KOPT-K1 (cell line): ENCODE results near the gene TBX10.
A peak's percentile ranks its signal among the peaks of the same experiment; 100 is the strongest.

Experiments
- H3K27ac ChIP-seq: fragments of 200-600 bp; sonication (generic); 2 replicates; pipeline ENCODE4 v1.5.1; 2016; ENCODE audit warnings: antibody characterized with exemption, mild to moderate bottlenecking, low read depth, low read length; ENCODE audit not compliant: poor library complexity, severe bottlenecking
- H3K36me3 ChIP-seq: fragments of 200-600 bp; sonication (generic); 2 replicates; pipeline ENCODE4 v1.5.1; 2017; ENCODE audit warnings: antibody characterized with exemption, mild to moderate bottlenecking, low read length, moderate library complexity; ENCODE audit not compliant: insufficient read depth
- H3K9me3 ChIP-seq: fragments of 200-600 bp; sonication (generic); 2 replicates; pipeline ENCODE4 v1.5.1; 2017; ENCODE audit warnings: antibody characterized with exemption, low read length, mild to moderate bottlenecking; ENCODE audit not compliant: insufficient read depth, poor library complexity, severe bottlenecking

TBX10 gene

DNA sequence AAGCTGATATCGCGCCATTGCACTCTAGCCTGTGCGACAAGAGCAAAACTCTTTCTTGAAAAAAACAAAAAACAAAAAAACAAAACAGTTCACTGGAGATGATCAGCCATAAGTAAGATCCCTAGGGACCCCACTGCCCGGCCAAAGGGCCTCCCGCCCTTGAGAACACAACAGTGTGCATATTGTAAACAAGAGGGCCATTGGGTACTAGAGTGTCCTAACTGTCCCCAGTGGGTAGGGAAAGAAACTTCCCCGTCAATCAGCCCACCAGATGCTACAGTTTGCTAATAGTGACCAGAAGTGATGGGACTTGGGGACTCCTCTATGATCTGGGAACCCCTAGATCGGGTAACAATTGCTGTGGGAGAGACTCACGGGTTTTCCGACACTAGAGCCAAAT is 14.7 kb upstream of the TBX10 start:
- no peak overlapping the region for H3K27ac ChIP-seq
- peaks cover 14% of the 10 kb centered on the region for H3K9me3 ChIP-seq
- no peaks in the 10 kb centered on the region for H3K36me3 ChIP-seq

DNA sequence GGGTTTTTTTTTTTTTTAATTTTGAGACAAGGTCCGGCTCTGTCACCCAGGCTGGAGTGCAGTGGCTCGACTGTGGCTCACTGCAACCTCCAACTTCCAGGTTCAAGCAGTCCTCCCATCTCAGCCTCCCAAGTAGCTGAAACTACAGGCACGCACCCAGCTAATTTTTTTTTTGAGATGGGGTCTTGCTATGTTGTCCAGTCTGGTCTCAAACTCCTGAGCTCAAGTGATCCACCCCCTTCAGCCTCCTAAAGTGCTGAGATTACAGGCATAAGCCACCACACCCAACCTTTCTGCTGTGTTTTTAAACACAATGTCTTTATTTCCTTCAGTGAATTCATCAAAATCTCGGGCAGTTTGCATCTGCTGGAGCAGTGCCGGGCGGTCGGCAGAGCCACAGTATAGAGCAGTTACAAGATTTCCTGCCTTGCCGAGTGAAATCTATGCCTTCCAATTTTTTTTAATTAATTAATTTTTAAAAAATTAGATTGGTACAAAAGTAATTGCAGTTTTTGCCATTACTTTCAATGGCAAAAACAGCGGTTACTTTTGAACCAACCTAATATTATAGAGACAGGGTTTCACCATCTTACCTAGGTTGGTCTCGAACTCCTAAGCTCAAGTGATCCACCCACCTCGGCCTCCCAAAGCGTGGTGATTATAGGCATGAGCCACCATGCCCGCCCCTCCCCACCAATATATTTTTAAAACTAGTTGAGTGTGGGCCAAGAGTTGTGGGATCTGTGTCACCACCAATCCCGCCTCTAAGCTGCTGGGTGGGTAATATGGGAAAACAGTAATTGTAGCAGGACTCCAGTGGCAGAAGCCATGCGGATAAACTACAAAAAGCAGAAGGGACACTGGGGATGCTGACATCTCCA is 13.6 kb upstream of the TBX10 start:
- H3K9me3 ChIP-seq = peaks cover 14% of the 10 kb centered on the region
- no peaks in the 10 kb centered on the region for H3K36me3 ChIP-seq
- no peak overlapping the region for H3K27ac ChIP-seq

DNA sequence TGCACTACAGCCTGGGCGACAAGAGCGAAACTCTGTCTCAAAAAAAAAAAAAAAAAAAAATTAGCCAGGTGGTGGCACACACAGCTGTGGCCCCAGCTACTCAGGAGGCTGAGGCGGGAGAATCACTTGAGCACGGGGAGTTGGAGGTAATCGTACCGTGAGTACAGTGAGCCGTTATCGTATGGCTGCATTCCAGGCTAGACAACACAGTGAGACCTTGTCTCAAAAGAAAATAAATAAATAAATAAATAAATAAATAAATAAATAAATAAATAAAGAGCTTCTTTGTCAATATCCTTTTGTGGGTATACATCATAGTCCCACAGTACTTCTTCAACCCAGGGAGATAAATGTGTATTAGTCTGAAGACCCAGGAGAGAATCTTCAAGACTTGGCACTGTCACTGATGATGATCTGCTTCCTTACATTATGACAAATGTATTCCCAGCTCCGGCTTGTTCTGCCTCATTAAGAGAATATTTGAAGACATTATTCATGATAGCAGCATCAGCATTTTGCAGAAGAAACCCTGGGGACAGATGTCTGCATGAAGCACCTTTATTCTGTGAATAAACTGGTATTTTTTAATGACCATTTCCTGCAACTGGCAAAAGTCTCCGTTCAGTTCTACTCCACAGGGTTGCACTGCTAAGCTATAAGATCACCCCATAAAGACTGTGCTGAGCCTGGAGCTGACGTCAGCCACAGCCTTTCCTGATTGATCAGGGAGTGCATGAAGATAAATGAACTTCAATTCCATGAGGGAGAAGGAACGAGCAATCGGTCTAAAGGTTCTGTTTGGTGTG is 12.6 kb upstream of the TBX10 start:
- H3K36me3 ChIP-seq = no peaks in the 10 kb centered on the region
- H3K27ac ChIP-seq = no peak overlapping the region
- H3K9me3 ChIP-seq = peaks cover 14% of the 10 kb centered on the region

DNA sequence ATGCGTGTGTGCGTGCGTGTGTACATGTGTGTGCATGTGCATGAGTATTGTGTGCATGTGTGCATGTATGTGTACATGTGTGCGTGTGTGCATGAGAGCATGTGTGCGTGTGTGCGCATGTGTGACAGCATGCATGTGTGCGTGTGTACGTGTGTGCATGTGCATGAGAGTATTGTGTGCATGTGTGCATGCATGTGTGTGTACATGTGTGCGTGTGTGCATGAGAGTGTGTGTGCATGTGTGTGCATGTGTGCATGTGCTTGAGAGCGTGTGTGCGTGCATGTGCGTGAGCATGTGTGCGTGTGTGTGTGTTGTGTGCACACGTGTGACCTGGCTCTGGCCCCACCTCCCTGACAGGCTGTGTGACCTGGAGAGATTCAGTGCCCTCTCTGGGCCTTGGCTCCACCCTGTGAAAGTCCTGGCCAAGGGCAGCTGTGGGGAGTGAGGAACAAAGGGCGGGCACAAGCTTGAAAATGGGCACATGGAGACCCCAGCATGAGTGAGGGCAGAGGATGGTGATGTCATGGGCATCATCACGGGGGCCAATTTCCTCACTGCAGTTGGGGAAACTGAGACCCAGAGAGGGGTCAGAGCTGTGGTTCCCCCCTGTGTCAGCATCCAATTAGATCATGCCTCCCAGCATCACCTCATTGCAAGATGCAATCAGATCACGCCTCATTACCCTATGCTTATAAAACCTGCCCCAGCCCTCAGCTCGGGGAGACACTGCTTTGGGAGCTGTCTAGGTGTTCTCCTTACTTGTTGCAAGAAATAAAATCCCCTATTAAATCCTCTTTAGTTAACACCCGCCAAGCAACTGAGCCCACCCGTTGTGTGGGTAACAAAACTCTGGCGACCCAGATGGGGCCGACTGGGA is 10.3 kb upstream of the TBX10 start:
- Histone ChIP-seq H3K27ac (peak overlapping the region; percentile 95), H3K9me3 (no peaks in the 10 kb centered on the region), H3K36me3 (no peaks in the 10 kb centered on the region)

DNA sequence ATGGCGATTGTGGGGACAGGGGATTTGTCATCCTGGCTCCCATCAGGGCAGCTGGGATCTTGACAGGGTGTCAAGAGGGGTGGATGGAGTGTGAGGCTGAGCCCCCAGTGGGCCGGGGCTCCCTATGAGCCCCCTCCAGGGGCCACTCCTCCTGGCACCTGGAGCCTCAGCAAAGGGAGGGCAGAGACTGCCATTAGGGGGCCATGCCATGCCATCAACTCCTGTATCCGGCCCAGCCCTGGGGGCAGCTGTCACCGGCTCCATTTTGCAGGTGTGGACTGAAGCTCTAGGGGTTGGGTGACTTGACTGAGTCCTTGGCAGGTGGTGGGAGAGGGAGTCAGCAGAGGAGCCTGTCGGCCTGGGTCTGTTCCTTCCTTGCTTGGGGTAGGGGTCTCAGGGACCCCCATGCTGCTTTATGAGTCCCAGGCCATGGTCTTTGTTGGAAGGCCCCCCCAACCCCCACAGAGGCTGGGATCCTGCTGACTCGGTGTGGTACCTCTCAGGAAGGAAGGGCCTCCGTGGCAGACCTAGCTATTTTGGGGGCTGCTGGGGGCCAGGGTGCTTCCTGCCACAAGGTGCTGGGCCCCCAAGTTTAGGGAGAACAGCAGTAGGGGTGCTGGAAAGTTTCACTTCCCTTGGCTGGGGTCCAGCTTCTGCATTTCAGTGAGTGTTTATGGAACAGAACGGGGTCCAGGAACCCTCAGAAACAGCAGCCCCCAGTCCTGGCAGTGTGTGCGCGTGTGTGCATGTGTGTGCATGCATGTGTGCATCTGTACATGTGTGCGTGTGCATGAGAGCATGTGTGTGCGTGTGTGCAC is 9.4 kb upstream of the TBX10 start:
- Histone ChIP-seq H3K27ac (peak overlapping the region; percentile 95), H3K9me3 (no peaks in the 10 kb centered on the region), H3K36me3 (no peaks in the 10 kb centered on the region)

DNA sequence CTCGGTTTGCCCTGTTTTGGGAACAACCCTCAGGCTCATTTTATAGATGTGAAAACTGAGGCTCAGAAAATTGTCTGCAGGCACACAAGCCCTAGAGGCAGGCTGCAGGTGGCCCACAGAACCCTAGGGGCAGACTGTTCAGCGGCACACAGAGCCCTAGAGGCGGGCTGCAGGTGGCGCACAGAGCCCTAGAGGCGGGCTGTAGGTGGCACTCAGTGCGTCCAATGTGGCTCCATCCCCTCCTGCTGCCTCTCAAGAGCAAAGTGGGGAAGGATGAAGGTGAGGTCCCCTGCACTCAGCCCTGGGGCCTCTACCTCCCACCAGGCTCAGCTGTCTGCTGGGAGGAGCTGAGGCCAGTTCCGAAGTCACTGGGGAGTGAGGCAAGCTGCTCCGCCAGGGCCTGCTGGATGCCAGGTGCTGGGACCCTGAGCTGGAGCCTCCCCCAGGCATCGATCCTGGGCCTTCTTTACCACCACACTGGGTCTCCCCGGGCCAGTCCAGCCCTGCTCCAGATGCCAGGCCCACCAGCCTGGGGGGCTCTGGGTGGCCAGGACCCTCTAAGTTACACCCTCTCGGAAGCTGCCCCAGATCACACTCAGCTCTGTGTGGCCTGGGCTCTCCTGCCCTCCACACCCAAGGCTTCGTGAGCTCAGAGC is 8.7 kb upstream of the TBX10 start:
- Histone ChIP-seq H3K36me3 (no peaks in the 10 kb centered on the region), H3K27ac (peak overlapping the region; percentile 95), H3K9me3 (no peaks in the 10 kb centered on the region)

DNA sequence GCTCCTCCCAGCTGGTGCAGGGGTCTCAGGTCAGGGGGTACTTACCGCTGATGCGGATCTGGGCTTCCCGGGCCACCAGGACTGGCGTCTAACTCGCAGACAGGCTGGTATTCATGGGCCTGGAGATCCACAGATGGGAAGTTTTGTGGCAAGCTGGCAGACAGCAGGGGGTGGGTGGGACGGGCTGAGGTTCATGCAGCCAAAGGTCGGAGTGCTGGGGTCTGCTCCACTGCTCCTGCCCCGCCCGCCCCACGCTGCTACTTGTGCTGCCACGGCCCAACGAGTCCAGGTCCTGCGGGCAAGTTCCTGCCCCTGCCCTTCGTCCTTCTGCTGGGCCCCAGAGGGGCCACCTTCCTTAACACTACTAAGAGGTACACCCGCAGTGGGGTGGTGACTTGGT is 7.9 kb upstream of the TBX10 start:
- Histone ChIP-seq H3K36me3 (no peaks in the 10 kb centered on the region), H3K9me3 (no peaks in the 10 kb centered on the region), H3K27ac (peak overlapping the region; percentile 95)

DNA sequence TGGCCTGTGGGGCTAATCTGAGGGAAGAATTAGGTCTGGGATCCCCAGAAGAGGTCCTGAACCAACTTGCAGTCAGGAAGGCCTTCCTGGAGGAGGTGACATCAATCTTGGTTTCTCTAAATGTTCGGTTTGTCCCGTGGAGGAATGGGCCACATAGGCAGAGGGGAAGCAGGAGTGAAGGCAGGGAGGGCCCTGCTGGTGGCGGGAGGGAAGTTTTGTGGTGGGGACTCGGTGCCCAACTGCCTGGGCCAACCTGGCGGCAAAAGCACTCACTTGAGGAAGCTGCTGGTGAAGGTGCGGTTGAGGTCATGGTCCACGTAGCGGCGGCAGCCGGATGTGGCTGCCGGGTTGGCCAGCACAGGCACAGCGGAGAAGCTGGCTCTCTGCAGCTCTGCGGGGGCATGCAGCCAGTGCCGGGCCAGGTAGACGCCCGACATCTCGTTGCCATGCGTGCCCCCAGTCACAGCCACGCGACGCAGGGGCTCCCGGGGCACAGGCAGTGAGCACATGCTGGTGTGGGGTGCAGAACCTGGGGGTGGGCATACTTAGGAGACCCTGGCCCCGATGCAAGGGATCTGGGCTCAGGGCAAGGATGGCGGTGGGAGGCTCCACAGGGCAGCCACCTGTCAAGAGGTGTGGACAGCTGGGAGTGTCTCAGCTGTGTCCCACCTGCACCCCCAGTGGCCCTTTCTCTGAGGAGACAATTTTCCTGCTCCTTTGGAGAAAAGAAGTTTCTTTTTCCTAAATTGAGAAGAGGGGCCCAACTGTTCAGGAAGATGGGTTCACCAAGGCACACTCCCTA is 7.2 kb upstream of the TBX10 start:
- H3K27ac ChIP-seq = peak overlapping the region; percentile 95

DNA sequence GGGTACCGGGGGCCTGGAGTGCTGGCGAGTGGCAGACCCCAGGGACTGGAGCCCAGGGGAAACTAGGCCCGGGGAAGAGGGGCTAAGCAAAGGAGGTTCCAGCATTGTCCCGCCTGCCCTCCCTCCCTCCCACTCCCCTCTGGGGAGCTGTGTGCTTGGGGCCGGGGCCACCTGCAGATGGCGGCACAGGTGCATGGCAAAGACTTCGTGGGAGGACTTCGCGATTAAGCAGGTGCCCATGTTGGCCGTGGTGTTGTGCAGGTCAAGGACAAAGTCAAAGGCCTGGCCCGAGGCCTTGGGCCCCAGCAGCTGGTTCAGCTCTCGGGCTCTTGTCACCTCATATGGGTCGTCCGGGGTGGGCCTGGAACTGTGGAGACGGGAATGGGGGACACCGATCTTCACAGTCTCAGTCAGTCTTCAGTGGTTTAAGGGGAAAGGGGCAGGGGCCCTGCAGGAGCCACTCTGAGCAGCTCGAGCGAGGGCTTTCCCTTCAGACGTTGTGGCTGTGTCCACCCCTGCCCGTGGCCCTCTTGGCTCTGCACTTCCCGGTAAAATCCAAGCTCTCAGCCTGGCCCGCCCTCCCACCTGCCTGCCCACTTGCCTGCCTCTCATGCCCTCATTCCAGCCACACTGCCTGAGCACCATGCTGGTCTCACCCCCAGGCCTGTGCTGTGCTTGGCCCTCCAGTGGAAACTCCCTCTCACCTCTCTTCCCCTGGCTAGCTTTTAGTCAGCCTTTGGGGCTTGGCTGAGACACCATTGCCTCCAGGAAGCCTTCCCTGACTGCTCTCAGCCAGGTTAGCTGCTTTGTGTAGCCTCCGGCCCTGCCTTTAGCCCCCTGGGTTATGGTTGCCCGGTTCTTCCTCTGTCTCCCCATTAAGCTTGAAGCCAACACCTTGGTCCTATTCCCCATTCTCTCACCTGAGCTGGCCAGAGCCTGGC is 6.2 kb upstream of the TBX10 start:
- Histone ChIP-seq H3K9me3 (no peaks in the 10 kb centered on the region), H3K27ac (peak overlapping the region; percentile 95), H3K36me3 (no peaks in the 10 kb centered on the region)

More for the DNA sequence above, 7.2 kb upstream of the TBX10 start:
- no peaks in the 10 kb centered on the region for H3K9me3 ChIP-seq
- no peaks in the 10 kb centered on the region for H3K36me3 ChIP-seq

DNA sequence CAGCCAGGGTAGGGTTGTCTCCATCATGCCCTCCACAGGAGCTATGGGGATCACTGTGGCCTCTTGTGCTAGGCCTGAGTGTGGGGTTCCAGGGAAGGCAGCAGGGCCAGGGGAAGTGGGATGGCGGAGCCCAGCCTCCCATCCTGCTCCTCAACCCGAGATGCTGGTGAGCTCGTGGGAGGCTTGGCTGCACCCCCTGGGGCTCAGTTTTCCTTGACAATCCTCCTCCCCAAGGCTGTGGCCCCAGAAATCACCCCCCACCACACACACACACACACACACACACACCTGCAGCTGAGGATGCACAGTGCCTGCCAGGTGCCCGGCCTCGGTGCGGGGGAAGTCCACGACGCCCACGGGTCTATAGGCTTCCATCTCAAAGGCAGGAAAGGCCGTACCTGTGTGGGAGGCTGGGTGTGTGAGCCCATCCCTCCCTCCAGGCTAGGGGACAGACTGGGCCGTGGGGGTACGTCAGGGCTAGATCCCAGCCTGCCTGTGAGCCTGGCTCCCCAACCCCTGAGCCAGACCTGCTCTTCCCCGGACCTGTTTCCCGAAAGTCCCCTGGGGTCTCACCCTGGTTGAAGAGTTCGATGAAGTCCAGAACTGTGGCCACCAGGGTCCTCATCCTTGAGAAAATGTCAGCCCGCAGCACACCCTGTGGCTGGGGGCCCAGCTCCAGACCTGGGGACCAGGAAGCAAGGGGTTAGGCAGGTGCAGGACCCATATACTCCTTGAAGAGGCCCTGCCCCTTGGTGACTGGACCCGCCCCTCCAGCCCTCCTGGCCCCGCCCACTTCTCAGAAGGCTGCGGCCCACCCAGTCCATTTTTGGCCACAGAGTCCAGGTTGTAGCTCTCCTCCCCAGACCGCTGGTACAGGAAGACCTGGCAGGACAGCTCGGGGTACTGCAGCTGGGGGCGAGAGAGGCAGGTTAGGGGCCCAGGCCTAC is 5.2 kb upstream of the TBX10 start:
- no peaks in the 10 kb centered on the region for H3K9me3 ChIP-seq
- H3K36me3 ChIP-seq = no peaks in the 10 kb centered on the region
- H3K27ac ChIP-seq = no peak overlapping the region

DNA sequence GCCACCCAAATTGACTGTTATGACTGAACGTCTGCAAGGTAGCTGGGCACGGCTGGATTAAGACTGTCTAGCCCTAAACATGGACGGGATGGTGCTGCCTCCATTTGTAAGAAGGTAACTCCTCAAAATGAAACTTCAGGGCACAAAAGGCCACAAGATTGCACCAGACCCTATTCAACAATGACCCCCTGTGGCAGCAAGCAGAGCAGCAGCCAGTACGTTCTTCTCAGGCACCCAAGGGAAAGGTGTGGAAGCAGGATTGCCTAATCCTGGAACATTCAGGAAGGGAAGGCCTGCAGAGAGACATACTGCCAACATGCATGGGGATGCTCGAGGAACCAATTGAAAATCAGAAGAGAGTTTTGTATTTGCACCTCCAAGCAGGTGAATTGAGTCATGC is 4.5 kb upstream of the TBX10 start:
- Histone ChIP-seq H3K27ac (no peak overlapping the region), H3K9me3 (no peaks in the 10 kb centered on the region), H3K36me3 (no peaks in the 10 kb centered on the region)
